Spinal cord (tissue), 10 donors: ENCODE measurements around the gene ZFP36L2. TPM values are rescaled to one million over a fixed set of nuclear protein-coding genes. Genes with fewer than 3 reads are reported as not detected.

Experiments
- DNase-seq, 6 donors: peaks; one replicate each; pipeline versions ENCODE4 v3.0.0 to v3.0.0-alpha.2; 2013 to 2015; ENCODE audit warnings: low spot score in 6 of 6, low read depth in 4 of 6
- H3K27ac ChIP-seq: one replicate; pipeline ENCODE4 v1.5.1; 2013; ENCODE audit warnings: low read depth, low read length, control low read depth
- H3K27me3 ChIP-seq: one replicate; pipeline ENCODE4 v1.6.1; 2013; ENCODE audit warnings: low read length; ENCODE audit not compliant: control insufficient read depth, insufficient read depth
- H3K36me3 ChIP-seq: one replicate; pipeline ENCODE4 v1.6.1; 2013; ENCODE audit warnings: low read length; ENCODE audit not compliant: control insufficient read depth, insufficient read depth
- H3K4me1 ChIP-seq: one replicate; pipeline ENCODE4 v1.6.1; 2013; ENCODE audit warnings: low read length; ENCODE audit not compliant: control insufficient read depth, insufficient read depth
- H3K4me3 ChIP-seq: one replicate; pipeline ENCODE4 v1.5.1; 2013; ENCODE audit warnings: low read depth, low read length, control low read depth
- H3K9me3 ChIP-seq: one replicate; pipeline ENCODE4 v1.6.1; 2013; ENCODE audit warnings: low read length; ENCODE audit not compliant: control insufficient read depth, insufficient read depth
- WGBS: methylation state at CpG from one replicate; pipeline ENCODE4 v1.1.5; 2013; ENCODE audit warnings: missing lambda C conversion rate; ENCODE audit not compliant: insufficient coverage; 5-methylcytosine and 5-hydroxymethylcytosine counted together
- polyA plus RNA-seq, 2 donors: library from polyadenylated mRNA; unstranded; fragments of 120-200 nt; gene quantifications; one replicate each; pipeline ENCODE4 v1.2.1, GENCODE V29; 2013; ENCODE audit not compliant: insufficient read length in 2 of 2
- total RNA-seq, 2 donors: library from RNA; depleted of rRNA in 1 of 2; stranded (reverse); fragments of 120-200 nt in 1 of 2; fragments of >200 nt in 1 of 2; gene quantifications; one replicate each; pipeline versions ENCODE4 v1.2.3 to v1.2.4, GENCODE V29; 2013 to 2014
- donor health status: healthy.

ZFP36L2 gene
- total and polyA plus RNA-seq, 4 donors: 20.8 to 75.4 (median 50.2) TPM

DNA sequence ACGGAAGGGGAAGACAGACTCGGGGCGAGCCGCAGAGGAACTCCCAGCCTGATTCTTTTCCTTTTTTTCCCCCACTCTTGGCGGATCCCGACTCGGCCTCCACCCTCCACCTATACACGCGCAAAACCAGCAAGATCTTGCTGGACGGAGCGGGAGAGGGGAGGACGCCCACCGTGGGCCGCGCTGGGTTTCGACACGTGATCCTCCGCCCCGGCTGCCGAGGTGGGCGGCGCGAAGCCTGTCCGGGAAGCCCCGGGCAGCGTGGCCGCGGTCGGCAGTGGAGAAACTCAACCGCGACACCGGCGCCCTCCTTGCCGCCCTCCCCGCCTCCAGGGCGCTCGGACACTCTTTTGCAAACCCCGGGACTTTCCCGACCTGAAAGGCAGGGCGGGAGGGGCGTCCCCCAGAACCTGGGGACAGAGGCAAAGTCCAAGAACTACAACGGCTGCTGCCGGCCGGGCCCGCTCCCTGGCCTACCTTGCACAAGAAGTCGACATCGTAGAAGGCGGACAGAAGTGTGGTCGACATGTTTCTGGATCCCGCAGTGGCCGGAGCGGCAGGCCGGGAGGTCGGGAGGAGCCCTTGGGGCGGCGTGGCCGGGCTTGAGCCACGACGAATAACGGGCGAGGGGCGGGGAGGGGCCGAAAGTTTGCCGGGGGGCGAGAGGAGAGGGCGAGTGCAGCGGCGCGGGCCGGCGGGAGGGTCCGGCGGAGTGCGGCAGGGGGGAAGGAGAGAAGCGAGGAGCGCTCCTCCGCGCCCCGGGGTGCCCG is 433 bp downstream of the ZFP36L2 start:
- H3K36me3 ChIP-seq: peaks cover 22% of the 10 kb centered on the region
- peak overlapping the region; percentile 98 for H3K27ac ChIP-seq
- peaks cover 13% of the 10 kb centered on the region for H3K27me3 ChIP-seq
- peak overlapping the region; percentile 91 for H3K4me3 ChIP-seq
- H3K4me1 ChIP-seq: peaks cover 30% of the 10 kb centered on the region
- under 1% methylated on average over 74 of the region's 80 CpGs for WGBS
- H3K9me3 ChIP-seq: no peaks in the 10 kb centered on the region
- DNase-seq: peak in 1 of 6 donors; percentile 50

DNA sequence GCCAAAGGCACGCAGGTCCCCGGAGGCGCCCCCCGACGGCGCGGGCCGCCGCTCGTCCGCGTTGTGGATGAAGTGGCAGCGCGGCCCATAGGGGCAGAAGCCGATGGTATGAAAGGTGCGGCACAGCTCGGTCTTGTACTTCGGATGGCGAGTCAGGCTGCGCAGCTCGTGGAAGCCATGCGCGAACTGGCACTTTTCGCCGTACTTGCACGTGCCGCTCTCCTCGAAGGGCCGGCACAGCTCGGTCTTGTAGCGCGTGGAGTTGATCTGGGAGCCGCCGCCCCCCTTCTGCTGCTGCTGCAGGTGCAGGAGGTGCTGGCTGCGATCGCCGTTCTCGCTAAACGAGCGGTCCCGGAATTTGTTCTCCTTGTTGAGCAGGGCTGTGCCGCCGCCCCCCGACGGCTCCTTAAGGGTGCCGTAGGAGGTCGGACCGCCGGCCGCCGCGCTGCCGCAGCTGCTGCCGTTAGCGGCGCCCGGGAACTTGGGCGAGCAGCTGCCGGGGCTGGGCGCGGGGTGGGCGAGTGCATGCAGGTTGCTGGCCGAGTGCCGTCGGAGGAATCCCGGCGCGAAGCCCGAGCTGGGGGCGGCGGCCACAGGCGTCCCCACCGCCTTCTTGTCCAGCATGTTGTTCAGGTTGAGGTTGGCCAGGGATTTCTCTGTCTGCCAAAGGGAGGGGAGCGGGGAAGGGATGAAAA is 1.2 kb downstream of the ZFP36L2 start:
- peak overlapping the region; percentile 98 for H3K27ac ChIP-seq
- peaks cover 13% of the 10 kb centered on the region for H3K27me3 ChIP-seq
- peak overlapping the region; percentile 91 for H3K4me3 ChIP-seq
- DNase-seq: peak in 2 of 6 donors; percentile 45 to 80
- peaks cover 16% of the 10 kb centered on the region for H3K36me3 ChIP-seq
- no peaks in the 10 kb centered on the region for H3K9me3 ChIP-seq
- WGBS: under 1% methylated on average over 73 of the region's 74 CpGs
- H3K4me1 ChIP-seq: peaks cover 32% of the 10 kb centered on the region

DNA sequence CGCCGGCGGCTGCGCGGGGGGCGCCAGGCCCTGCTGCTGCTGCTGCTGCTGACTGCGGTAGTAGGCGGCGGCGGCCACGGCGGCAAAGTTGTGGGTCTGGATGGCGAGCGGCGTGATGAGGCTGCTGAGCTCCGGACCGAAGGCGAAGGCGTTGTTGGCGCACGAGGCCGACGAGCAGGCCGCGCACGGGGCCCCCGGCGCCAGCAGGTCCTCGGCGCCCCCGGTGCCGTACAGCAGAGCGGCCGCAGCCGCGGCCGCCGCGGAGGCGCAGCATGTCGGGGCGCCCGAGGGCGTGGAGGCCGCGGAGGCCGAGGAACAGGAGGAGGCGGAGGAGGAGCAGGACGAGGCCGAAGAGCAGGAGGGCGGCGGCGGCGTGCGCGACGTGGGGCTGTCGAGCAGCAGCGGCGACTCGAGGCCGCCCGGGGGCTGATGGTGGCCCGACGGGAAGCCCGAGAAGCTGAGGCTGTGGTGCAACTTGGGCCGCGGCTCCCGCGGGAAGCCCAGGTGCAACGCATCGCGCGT is 1.8 kb downstream of the ZFP36L2 start:
- Histone ChIP-seq H3K27ac (peak overlapping the region; percentile 98), H3K27me3 (peaks cover 13% of the 10 kb centered on the region), H3K4me1 (peaks cover 38% of the 10 kb centered on the region), H3K36me3 (peaks cover 16% of the 10 kb centered on the region), H3K9me3 (no peaks in the 10 kb centered on the region), H3K4me3 (peak overlapping the region; percentile 91)
- under 1% methylated on average over 74 of the region's 74 CpGs for WGBS
- DNase-seq: peak in 1 of 6 donors; percentile 14

DNA sequence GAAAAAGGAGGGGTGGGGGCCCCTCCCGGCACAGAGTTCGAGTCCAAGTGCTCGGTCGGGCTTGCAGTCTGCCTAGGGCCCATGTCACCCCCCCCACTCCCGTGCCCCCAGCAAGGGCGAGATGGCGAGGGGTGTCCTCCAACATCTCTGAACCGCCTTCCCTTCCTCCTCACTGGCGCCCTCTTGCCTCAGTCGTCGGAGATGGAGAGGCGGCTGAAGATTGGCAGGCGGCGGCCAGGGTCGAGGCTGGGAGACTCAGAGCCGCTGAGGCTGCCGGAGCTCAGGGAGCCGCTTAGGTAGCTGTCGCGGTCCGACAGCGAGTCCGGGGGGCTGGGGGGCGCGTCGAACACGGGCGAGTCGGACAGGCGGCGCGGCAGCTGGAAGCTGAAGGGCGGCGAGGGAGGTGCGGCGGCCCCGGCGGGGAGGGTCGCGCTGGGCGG is 2.3 kb downstream of the ZFP36L2 start:
- Histone ChIP-seq H3K27me3 (peaks cover 13% of the 10 kb centered on the region), H3K27ac (peak overlapping the region; percentile 98), H3K9me3 (no peaks in the 10 kb centered on the region), H3K36me3 (peaks cover 16% of the 10 kb centered on the region), H3K4me3 (peak overlapping the region; percentile 79), H3K4me1 (peaks cover 43% of the 10 kb centered on the region)
- WGBS: 1% methylated on average over 34 of the region's 41 CpGs
- DNase-seq: peak in 2 of 6 donors; percentile 86 to 90

DNA sequence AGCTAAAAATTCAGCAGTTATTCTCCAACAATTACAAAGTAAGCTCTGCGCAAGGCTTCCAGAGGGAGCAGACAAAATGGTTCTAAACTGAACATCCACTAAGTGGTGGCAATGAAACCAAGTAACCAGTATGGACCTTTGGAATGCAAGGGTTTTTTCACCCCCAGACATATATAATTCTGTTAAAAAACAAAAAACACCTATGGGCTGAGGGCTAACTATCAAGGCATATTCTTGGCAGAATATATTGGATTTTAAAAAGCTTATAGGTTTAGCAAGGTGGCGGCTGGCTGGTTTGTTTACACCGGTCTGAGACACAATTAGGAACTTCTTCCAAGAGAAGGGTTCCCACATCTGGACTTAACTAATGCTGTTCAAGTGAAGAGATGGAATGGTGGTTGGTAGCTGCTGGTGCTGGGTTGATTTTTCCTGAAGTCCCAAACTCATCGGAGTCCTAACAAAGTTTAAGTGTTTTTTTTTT is 2.8 kb downstream of the ZFP36L2 start:
- Histone ChIP-seq H3K9me3 (no peaks in the 10 kb centered on the region), H3K4me1 (peaks cover 48% of the 10 kb centered on the region), H3K27me3 (peaks cover 13% of the 10 kb centered on the region), H3K36me3 (peaks cover 16% of the 10 kb centered on the region), H3K4me3 (peak overlapping the region; percentile 79), H3K27ac (peak overlapping the region; percentile 98)
- DNase-seq: peak in 2 of 6 donors; percentile 18 to 41
- 33% methylated on average over 2 of the region's 4 CpGs for WGBS

DNA sequence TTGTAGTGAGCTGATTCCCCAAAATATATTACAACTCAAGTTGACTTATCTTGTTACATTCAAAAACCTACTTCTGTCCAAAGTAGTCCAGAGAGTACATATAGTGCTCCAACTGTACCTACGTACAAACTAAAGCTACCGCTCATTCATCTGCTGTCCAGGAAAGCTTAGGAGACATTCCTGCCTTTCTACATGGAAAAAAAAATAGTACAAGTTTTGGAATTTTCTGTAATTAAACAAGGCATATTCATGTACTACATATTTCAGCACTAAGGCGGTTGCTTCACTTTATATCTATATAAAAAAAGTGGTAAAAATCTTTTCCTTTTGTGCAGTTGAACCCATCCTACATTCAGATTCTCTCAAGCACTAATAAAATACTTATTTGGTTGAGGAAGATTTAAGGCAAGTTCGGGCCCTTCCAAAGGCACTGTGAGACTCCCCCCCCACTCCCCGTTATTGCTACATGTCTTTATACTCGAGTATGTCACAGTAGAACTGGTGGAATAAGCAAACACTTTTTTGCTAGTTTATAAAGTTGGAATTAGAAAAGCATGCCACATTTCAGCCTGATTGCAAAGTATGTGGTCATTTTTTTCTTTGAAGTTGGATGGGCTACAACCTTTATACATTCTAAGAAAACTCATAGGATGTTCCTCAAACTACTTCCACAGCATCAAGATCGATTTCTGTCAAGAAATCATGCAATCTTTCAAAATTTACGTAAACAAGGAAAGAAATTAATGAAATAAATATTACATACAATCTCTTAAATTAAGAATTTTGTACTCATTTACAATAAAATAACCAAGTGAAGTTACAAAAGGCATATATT is 3.7 kb downstream of the ZFP36L2 start:
- peaks cover 51% of the 10 kb centered on the region for H3K4me1 ChIP-seq
- H3K9me3 ChIP-seq: no peaks in the 10 kb centered on the region
- peak overlapping the region; percentile 98 for H3K27ac ChIP-seq
- H3K36me3 ChIP-seq: peaks cover 16% of the 10 kb centered on the region
- H3K4me3 ChIP-seq: peak overlapping the region; percentile 79
- peaks cover 12% of the 10 kb centered on the region for H3K27me3 ChIP-seq
- DNase-seq: peak in 2 of 6 donors; percentile 13 to 35
- no CpG with 5 or more reads among the region's 8 CpGs for WGBS

DNA sequence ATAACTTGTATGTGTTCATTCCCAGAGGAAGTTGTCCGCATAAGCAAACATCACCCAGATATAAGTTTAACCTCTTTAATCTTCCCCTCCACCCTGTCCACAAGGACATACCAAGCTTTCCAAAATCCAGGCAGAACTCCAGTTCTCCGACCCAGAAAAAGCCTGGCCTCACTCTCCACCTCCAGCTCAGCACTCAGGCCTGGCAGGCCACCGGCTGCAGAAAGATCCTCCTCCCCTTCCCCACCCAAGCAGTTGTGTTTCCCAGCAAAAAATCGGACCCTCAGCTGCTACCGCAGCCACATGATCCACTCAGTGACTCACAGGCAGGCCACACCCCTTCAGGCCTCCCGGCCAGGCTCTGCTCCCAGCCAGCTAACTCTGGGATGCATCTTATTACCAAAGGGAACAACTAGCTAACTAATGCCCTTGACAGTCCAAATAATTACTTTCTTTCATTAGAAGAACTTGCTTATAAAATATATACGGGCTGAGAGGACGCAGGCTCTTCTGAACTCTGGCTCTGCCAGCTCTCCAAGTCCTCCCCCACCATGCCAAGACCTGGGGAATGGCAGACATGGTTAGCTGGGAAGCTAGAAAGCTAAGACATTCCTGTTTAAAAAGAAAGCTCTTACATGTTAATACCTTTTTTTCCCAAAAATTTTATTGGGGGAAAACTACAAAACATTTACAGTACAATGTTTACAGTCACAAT is 4.5 kb downstream of the ZFP36L2 start:
- DNase-seq: peak in 5 of 6 donors; percentile 70 to 95 (median 83)
- Histone ChIP-seq H3K9me3 (no peaks in the 10 kb centered on the region), H3K27ac (peak overlapping the region; percentile 98), H3K27me3 (peaks cover 11% of the 10 kb centered on the region), H3K36me3 (peaks cover 16% of the 10 kb centered on the region), H3K4me1 (peaks cover 49% of the 10 kb centered on the region), H3K4me3 (peak overlapping the region; percentile 79)
- WGBS: 7% methylated on average over 5 of the region's 8 CpGs

DNA sequence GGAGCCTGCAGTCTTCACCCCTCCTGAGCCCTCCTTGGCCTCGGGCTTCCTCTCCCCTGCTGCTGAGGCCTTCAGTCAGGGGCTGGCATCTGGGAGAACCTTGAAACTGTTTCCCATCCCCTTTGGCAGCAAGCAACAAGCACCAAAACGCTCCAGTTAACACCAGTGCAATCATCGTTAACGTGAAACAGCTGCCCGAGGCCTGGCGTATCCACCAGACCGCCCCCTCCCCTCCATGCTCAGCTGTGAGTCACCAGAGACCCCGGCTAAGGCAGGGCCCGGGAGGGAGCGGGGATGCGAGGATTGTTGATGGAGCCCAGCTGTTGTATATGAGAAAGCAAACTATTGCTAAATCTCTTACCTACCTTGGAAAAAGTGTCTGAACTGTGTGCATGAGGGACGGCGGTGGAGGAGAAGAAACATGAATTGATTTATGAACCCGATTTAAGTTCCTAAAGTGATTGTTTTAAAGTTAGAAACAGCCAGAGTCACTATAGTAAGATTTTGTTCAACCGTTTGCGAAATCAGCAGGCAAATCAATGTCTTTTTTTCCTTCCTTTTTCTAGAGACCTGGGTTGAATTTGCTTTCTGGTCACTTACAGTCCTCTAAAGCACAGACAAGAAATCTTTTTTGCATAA is 5.2 kb downstream of the ZFP36L2 start:
- WGBS: 17% methylated on average over 7 of the region's 16 CpGs
- H3K4me3 ChIP-seq: peak overlapping the region; percentile 79
- peaks cover 11% of the 10 kb centered on the region for H3K27me3 ChIP-seq
- H3K9me3 ChIP-seq: no peaks in the 10 kb centered on the region
- peak in 2 of 6 donors; percentile 82 to 84 for DNase-seq
- peak overlapping the region; percentile 98 for H3K27ac ChIP-seq
- peaks cover 49% of the 10 kb centered on the region for H3K4me1 ChIP-seq
- peaks cover 16% of the 10 kb centered on the region for H3K36me3 ChIP-seq
